Osteoblast (primary cell): ENCODE data around the gene STRADA. TPM values are rescaled to one million over a fixed set of nuclear protein-coding genes. Genes with fewer than 3 reads are reported as not detected.

Experiments
- DNase-seq: peaks from one replicate; pipeline ENCODE4 v3.0.0; 2011; ENCODE audit warnings: low spot score, mixed read lengths; ENCODE audit not compliant: insufficient read length; ENCODE audit errors: missing footprints
- H2AFZ ChIP-seq: 2 replicates; pipeline ENCODE4 v1.6.0; 2011; ENCODE audit warnings: mild to moderate bottlenecking, low read length
- H3K27ac ChIP-seq: 2 replicates; pipeline ENCODE4 v1.5.1; 2011; ENCODE audit warnings: mild to moderate bottlenecking, low read depth, low read length, moderate library complexity
- H3K27me3 ChIP-seq: 2 replicates; pipeline ENCODE4 v1.6.0; 2012; ENCODE audit warnings: mild to moderate bottlenecking, control low read depth, inconsistent platforms, low read length, moderate library complexity; ENCODE audit not compliant: insufficient read depth
- H3K36me3 ChIP-seq: 2 replicates; pipeline ENCODE4 v1.5.1; 2011; ENCODE audit warnings: mild to moderate bottlenecking, low read length, control low read depth, moderate library complexity; ENCODE audit not compliant: insufficient read depth
- H3K4me1 ChIP-seq: 2 replicates; pipeline ENCODE4 v1.5.1; 2011; ENCODE audit warnings: mild to moderate bottlenecking, low read length, control low read depth, moderate library complexity; ENCODE audit not compliant: insufficient read depth
- H3K4me2 ChIP-seq: 2 replicates; pipeline ENCODE4 v1.6.0; 2011; ENCODE audit warnings: mild to moderate bottlenecking, low read length; ENCODE audit not compliant: insufficient read depth
- H3K4me3 ChIP-seq: fragments of 200-600 bp; sonication (generic); 3 replicates; pipeline ENCODE4 v1.5.1; 2012; ENCODE audit warnings: mild to moderate bottlenecking, low read length, inconsistent platforms; ENCODE audit not compliant: insufficient read depth
- H3K79me2 ChIP-seq: 2 replicates; pipeline ENCODE4 v1.6.0; 2012; ENCODE audit warnings: mild to moderate bottlenecking, low read length, control low read depth, inconsistent platforms; ENCODE audit not compliant: insufficient read depth
- H3K9me3 ChIP-seq: 2 replicates; pipeline ENCODE4 v1.5.1; 2011; ENCODE audit warnings: low read depth, low read length, control low read depth
- H4K20me1 ChIP-seq: 2 replicates; pipeline ENCODE4 v1.6.0; 2012; ENCODE audit warnings: mild to moderate bottlenecking, low read length, control low read depth; ENCODE audit not compliant: insufficient read depth
- total RNA-seq: library from RNA; depleted of rRNA; stranded (reverse); fragments of >200 nt; gene quantifications from 2 replicates; pipeline ENCODE4 v1.2.3, GENCODE V29; 2012
- TF ChIP-seq, protein P1 (sequence below): IDR thresholded peaks from 2 replicates; pipeline ENCODE4 v1.5.1; 2011; ENCODE audit warnings: mild to moderate bottlenecking, low read depth, low read length, moderate library complexity; ENCODE audit errors: extremely low read depth

Gene STRADA
- total RNA-seq, 1 donor: 29.7 TPM

DNA sequence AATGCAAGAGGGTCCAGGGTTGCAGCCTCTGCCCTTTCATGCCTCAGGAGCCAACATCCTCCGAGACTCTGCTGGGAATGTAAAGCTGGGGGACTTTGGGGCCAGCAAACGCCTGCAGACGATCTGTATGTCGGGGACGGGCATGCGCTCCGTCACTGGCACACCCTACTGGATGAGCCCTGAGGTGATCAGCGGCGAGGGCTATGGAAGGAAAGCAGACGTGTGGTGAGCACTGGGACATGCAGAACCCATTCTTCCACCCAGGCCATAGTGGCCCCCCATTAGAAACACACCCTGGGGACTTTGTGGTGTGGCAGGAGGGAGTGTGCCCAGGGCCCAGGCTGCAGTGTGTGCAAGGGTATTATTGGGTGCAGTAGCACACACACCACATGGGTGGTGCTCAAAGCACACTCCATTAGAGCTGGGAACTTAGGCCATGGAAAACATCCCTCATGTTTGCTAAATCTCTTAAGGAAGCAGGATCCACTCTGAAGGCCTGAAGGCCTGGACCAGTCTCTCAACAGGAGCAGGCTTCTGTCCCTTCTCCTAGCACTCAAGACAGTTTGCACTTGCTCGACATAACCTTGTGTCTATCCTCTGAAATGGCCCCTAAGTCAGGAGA lies 49.3 kb downstream of the STRADA start:
- Histone ChIP-seq H3K4me2 (no peak overlapping the region), H3K9me3 (no peaks in the 10 kb centered on the region), H3K4me3 (no peak overlapping the region), H4K20me1 (peaks cover 4% of the 10 kb centered on the region), H3K36me3 (peaks cover 32% of the 10 kb centered on the region), H3K79me2 (no peaks in the 10 kb centered on the region), H2AFZ (no peak overlapping the region), H3K27me3 (no peaks in the 10 kb centered on the region), H3K4me1 (no peaks in the 10 kb centered on the region), H3K27ac (no peak overlapping the region)
- DNase-seq: peak; percentile 63
- TF ChIP-seq, protein P1, sequence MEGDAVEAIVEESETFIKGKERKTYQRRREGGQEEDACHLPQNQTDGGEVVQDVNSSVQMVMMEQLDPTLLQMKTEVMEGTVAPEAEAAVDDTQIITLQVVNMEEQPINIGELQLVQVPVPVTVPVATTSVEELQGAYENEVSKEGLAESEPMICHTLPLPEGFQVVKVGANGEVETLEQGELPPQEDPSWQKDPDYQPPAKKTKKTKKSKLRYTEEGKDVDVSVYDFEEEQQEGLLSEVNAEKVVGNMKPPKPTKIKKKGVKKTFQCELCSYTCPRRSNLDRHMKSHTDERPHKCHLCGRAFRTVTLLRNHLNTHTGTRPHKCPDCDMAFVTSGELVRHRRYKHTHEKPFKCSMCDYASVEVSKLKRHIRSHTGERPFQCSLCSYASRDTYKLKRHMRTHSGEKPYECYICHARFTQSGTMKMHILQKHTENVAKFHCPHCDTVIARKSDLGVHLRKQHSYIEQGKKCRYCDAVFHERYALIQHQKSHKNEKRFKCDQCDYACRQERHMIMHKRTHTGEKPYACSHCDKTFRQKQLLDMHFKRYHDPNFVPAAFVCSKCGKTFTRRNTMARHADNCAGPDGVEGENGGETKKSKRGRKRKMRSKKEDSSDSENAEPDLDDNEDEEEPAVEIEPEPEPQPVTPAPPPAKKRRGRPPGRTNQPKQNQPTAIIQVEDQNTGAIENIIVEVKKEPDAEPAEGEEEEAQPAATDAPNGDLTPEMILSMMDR: no peak

DNA sequence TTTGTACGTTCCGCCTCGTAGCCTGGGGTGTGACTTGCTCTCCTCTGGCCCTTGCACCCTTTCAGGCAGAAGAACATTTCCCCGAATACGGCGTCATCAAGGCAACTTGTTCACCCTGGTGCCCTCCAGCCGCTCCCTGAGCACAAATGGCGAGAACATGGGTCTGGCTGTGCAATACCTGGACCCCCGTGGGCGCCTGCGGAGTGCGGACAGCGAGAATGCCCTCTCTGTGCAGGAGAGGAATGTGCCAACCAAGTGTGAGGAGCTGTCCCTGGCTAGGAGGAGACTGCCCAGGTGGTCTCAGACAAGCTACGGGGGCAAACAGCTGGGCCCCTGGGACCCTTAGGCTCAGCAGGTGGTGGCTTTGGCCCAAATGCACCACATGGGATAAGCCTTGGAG lies 52.1 kb downstream of the STRADA start:
- Histone ChIP-seq H4K20me1 (no peaks in the 10 kb centered on the region), H3K27me3 (no peaks in the 10 kb centered on the region), H3K4me3 (no peak overlapping the region), H3K4me2 (no peak overlapping the region), H3K4me1 (no peaks in the 10 kb centered on the region), H3K36me3 (peaks cover 49% of the 10 kb centered on the region), H3K9me3 (no peaks in the 10 kb centered on the region), H3K27ac (no peak overlapping the region), H2AFZ (no peak overlapping the region), H3K79me2 (no peaks in the 10 kb centered on the region)
- TF ChIP-seq, protein P1: no peak
- no peak for DNase-seq

GRCh38 chr17:63688396-63689020 lies 53.1 kb downstream of the STRADA start:
- H3K27me3 ChIP-seq: no peaks in the 10 kb centered on the region
- peaks cover 49% of the 10 kb centered on the region for H3K36me3 ChIP-seq
- no peaks in the 10 kb centered on the region for H3K9me3 ChIP-seq
- no peak overlapping the region for H2AFZ ChIP-seq
- no peak overlapping the region for H3K4me2 ChIP-seq
- peak; percentile 63 for DNase-seq
- H3K27ac ChIP-seq: no peak overlapping the region
- H4K20me1 ChIP-seq: no peaks in the 10 kb centered on the region
- no peak overlapping the region for H3K4me3 ChIP-seq
- no peaks in the 10 kb centered on the region for H3K79me2 ChIP-seq
- TF ChIP-seq, protein P1: no peak
- no peaks in the 10 kb centered on the region for H3K4me1 ChIP-seq

- Histone ChIP-seq H3K36me3 (peaks cover 61% of the 10 kb centered on the region), H3K27me3 (no peaks in the 10 kb centered on the region), H3K4me1 (no peaks in the 10 kb centered on the region), H2AFZ (no peak overlapping the region), H3K4me2 (no peak overlapping the region), H3K4me3 (no peak overlapping the region), H3K27ac (no peak overlapping the region), H4K20me1 (peaks cover 2% of the 10 kb centered on the region), H3K79me2 (no peaks in the 10 kb centered on the region), H3K9me3 (no peaks in the 10 kb centered on the region)
- TF ChIP-seq, protein P1: no peak
- peak; percentile 8 for DNase-seq
These were observed 55.4 kb downstream of the STRADA start for GRCh38 chr17:63686138-63686685.
